ENCODE data around the gene MAPK12.
A peak's percentile ranks its signal among the peaks of the same experiment; 100 is the strongest.
"Not testable (repeated sequence)": the region's sequence is repeated elsewhere in the genome, so short reads cannot be mapped to it uniquely, and the experiment has no call there.

MAPK12 gene

GRCh38 chr22:50274311-50274710 lies 12.8 kb upstream of the MAPK12 start:
- no peak for TF ChIP-seq CTCF (IDR thresholded peaks at IDR 0.05; ENCODE audit: extremely low read depth, missing control alignments)
- peak; percentile 79 for DNase-seq (ENCODE audit: low spot score)

GRCh38 chr22:50273781-50274180 lies 12.3 kb upstream of the MAPK12 start:
- DNase-seq (ENCODE audit: low spot score): not testable (repeated sequence)

GRCh38 chr22:50273352-50273751 lies 11.9 kb upstream of the MAPK12 start:
- not testable (repeated sequence) for DNase-seq (ENCODE audit: low spot score)

GRCh38 chr22:50272044-50272802 lies 10.7 kb upstream of the MAPK12 start:
- DNase-seq (ENCODE audit: low spot score): no peak
- TF ChIP-seq CTCF (IDR thresholded peaks at IDR 0.05; ENCODE audit: extremely low read depth, missing control alignments): no peak

- DNase-seq (ENCODE audit: low spot score): peak; percentile 92
- no peak for TF ChIP-seq CTCF (IDR thresholded peaks at IDR 0.05; ENCODE audit: extremely low read depth, missing control alignments)
Measured at GRCh38 chr22:50271519-50271970, 10.1 kb upstream of the MAPK12 start.

GRCh38 chr22:50270666-50271394 lies 9.3 kb upstream of the MAPK12 start:
- peak; percentile 87 for DNase-seq (ENCODE audit: low spot score)
- no peak for TF ChIP-seq CTCF (IDR thresholded peaks at IDR 0.05; ENCODE audit: extremely low read depth, missing control alignments)

- TF ChIP-seq CTCF (IDR thresholded peaks at IDR 0.05; ENCODE audit: extremely low read depth, missing control alignments): no peak
- DNase-seq (ENCODE audit: low spot score): peak; percentile 89
Measured at GRCh38 chr22:50269970-50270665, 8.6 kb upstream of the MAPK12 start, which contains the start of gene MAPK11. MAPK11 (minus strand) TSS chr22:50270380; CDS start chr22:50270292, 88 bp downstream.

- no peak for DNase-seq (ENCODE audit: low spot score)
- no peak for TF ChIP-seq CTCF (IDR thresholded peaks at IDR 0.05; ENCODE audit: extremely low read depth, missing control alignments)
Measured at GRCh38 chr22:50269573-50269969, 8.1 kb upstream of the MAPK12 start.

Measured in GM20000 (cell line).